ENCODE data around the gene GATA2.

The GATA2 gene

DNA sequence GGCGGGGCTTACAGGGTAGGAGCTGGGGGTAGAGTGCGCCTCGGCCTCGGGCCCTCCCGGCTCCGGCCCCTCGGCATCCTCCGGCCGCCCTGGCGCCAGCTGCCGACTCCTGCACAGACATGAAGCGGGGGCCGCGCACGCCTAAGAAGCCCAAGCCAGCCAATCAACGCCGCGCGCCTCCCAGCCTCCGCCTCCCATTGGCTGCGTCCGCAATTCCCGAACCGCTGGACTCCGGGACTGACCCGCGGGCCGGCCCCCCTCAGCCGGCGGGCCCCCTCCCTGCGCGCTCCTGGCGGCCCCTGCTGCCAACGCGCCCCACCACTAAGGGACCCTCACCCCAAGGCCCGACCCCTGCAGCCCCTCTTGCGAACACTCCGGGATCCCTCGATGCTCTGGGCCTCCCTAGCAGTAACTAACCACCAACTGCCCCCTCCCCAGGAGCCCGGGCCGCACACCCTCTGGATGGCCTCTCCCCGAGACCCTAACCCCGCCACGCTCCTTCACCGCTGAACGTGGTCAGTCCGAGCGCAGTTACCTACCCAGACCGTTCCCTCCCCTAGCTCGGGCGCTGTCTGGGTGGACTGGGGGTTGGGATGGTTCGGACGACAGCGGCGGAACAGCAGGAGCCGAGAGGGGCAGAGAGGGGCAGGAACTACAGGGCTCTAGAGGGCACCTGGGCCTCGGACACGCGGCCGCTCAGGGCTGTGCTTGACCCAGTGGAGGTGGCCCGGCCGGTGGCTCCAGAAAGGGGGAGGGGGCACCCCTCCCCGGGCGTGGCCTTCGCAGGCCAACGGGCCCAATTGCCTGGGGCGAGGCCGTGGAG lies 5.0 kb downstream of the GATA2 start:
- DNase-seq = peak; percentile 89

DNA sequence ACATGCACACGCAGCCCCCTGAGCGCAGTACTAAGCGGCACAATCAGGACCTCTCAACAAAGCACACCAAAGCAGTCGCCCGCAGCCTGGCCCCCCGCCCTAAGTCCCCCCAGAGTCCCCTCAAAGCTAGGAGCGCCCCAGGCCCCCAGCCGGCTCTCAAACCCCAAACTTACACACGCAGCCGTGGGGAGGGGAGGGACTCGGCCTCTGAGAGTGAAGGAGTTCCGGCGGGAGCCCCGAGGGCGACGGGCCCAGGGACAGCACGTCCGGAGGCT lies 5.5 kb downstream of the GATA2 start:
- DNase-seq = no peak

DNA sequence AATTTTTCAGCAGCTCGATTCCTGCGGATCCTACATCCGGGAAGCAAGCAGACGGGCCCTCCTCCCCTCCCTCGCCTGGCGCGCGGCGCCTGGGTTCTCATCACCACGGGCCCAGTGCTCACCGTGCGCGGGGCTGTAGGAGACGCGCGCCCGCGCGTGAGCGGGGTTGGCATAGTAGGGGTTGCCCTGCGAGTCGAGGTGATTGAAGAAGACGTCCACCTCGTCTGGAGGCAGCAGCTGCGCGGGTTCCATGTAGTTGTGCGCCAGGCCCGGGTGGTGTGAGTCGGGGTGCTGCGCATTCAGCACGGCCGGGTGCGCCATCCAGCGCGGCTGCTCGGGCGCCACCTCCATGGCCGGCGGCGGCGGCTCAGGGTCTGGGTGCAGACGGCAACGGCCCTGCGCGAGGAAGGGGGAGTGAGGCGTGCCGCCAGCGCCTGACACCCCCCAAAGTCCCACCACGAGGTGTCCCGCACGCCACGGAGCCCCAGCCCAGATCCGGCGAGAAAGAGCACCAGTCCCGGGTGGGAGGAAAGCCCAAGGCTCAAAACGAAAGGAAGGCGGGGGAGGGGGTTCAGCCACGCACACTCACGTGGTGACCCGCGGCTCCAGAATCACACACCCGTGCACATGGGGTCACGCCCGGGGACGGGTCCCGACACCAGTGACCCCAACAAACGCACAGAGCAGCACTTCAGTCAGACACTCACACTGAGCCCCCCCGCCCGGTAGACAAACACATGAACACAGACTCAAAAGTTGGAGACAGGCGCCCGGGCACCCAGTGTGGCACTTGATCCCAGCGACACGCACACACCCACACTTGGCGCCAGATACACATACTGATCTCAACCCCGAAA lies 6.1 kb downstream of the GATA2 start:
- peak; percentile 79 for DNase-seq

DNA sequence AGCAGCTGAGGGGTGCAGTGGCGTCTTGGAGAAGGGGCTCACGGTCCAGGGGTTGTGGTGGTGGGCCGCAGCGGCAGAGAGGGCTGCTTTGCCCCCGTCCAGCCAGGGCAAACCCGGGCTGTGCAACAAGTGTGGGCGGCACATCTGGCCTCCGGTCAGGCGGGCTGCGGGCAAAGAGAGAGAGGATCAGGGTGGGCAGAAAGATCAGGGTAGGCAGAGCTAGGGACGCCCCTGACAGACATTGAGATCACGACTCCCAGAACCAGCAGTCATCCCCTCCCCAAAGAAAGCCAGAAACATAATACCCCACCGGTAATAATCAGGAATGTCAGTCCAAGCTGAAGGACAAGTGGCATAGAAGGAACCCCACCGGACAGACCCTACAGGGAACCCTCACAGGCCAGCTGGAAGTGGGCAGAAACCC lies 6.8 kb downstream of the GATA2 start:
- no peak for DNase-seq

DNA sequence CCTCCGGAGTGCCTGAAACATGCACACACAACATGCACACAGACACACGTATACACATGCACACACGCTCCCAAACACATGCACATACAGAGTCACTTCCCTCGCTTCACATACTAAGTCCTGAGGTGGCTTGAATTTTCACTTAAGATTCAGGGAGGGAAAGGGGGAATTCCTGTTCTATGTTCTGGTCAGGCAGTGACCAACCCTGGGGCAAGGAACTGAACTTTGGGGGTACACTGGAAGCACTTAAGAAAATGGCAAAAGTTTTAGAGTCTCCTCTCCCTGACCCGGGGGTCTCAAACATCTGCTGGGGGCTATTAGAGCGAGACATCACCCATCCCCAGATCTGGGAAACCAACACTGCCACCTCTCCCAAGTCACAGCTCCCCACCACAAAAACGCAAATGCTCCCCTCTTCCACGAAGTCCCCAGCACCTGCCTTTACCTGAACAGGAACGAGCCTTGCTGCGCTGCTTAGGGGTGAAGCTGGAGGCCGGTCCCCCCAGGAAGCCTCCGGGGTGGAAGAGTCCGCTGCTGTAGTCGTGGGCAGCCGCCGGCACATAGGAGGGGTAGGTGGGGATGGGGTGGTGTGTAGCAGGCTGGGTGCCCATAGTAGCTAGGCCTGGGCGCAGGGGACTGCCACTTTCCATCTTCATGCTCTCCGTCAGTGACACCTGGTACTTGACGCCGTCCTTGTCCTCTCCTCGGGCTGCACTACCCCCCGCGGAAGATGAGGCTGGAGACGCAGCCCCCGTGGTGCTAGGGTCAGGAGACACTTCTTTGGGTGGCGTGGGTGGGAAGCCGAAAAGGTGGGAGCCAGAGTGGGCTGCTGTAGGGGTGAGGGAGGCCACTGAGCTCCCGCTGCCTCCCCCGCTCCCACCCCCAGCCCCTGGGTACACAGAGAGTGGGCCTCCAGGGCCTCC lies 7.5 kb downstream of the GATA2 start:
- DNase-seq = no peak

DNA sequence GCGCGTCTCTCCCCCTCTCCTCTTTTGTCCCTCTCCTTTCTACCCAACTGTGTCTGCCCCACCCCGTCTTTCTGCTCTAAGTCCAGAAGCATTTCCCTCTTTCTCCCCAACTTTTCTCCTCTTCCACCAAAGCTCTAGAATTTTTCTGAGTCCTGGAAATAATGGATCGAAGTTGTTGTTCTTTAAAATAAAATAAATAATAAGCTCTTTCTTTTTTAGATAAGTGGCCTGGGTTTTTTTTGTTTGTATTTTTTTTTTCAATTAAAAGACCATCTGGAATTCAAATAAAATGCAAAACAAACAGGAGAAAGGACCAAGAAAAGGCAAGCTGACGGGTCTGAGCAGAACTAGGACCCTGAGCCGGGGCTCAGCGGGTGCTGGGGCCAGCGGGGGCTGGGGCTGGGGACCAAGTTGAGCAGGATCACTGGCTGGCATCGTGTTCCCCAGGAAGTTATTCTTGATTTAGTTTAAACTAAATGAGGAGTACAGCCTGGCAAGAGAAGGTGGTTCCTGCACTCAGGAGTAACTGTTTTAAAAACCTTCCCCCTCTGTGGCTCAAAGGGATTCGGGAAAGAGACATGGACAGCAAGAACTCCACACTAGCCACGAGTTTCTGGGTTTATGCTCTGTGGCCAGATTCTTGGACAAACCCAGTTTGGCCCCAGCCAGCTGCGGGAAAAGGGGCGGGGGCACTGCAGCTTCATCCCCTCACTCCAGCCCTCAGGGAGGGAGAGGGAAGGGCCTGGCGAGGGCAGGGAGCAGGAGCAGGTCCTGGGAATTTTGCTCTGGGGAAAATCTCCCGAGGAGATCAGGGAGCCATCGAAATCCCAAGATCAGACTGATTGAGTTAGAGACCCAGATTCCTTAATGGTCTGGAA lies 8.4 kb downstream of the GATA2 start:
- peak; percentile 57 for DNase-seq

DNA sequence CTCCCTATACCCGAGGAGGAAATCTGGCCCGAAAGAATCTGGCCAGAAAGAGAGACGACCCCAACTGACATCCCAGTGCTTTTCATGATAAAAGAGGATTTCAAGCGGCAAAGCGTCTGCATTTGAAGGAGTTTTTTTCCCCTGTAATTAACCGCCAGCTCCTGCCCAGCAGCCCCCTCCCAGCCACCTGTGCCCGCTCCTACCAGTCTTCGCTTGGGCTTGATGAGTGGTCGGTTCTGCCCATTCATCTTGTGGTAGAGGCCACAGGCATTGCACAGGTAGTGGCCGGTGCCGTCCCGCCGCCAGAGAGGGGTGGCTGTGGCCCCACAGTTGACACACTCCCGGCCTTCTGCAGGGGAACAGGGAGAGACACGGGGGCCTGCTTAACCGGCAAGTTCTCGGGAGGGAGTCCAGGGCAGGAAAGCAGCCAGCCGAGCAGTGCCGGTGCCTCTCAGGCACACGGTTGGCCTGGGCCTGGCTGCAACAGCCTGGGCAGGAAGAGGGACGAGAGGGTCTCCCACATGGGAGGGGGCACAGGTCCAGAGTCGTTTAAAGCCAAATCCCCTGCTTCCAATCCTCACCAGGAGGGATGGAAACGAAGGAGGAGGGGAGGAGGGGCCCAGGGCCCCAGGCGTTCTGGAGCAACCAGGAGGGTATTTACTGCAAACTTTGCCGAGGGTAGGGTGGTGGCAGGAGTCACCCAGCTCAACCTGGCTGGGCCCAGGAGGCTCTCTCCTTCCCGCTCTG lies 9.2 kb downstream of the GATA2 start:
- DNase-seq = peak; percentile 87

DNA sequence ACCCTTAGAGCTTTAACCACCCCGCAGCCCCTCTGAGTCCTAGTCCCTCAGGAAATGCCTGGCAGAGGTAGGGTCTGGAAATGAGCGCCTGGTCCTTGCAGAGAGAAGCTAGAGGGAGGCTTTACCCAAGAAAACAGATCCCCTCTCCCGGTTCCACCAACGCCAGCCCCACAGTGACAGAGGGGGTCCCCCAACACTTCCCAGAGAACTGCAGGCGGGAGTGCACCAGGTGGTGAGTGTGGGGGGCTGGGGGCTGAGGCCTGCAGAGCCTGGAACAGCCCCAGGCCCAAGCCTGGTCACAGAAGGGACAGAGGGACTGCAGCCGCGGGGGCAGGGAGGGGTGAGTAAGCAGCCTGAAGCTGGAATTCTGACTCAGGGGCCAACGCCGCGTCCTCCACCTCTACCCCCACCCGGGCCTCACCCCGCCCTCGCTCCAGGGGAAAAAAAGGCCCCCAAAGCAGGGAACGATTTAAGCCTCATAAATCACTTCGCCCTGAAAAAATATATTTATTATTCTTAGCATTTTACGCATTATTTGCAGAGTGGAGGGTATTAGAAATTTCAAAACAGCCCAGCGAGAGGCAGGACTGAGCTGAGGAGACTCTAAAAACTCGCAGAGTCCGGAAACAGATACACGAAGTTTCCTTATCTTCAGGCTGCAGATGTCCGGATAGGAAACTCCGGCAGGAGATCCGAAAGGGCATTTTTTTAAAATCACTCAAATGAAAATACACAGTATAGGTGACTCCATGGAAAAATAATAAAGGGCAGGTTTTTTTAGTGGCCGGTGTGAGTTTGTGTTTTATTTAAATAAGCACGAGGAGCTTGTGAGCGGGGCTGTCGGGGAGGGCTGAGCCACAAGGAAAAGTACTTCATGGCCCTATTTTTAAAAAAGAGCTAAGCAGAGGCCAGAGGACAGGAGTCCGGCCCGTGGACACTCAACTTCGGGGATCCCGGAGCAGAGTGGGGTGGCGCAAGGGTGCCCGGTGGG lies 10.0 kb downstream of the GATA2 start:
- peak; percentile 57 for DNase-seq

DNA sequence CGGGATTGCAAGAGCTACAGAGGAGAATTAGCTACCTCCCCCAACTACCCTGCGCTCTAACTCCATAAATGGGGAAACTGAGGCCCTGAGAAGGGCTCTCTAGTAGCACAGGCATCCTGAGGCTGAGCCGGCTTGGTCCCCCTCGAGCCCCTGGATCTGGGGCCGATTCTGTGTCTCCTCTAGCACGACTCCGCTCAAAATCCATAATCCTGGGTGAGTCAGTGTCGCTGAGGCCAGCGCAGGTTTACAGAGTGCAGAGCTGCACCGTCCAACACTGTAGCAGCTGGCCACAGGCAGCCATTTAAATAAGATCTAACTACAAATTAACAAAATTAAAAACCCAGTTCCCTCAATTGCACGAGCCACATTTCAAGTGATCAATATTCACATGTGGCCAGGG lies 10.8 kb downstream of the GATA2 start:
- peak; percentile 65 for DNase-seq

DNA sequence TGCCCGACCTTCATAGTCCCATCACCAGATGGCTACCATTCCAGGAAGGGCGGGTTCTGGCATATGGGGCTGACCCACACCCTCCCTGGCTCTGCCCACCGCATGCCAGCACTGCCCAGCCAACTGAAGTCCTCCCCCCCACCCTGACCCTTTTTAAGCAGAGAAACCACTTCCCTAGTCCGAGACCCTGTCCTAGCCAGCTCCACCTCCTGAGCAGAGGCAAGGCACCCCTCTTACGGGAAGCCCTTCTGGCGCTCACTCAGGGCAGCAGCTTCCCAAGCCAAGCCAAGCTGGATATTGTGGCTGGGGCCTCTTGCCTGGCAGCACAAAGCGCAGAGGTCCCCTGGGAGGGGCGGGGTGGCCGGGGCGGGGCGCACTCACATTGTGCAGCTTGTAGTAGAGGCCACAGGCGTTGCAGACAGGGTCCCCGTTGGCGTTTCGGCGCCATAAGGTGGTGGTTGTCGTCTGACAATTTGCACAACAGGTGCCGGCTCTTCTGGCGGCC lies 11.5 kb downstream of the GATA2 start:
- peak; percentile 52 for DNase-seq

DNA sequence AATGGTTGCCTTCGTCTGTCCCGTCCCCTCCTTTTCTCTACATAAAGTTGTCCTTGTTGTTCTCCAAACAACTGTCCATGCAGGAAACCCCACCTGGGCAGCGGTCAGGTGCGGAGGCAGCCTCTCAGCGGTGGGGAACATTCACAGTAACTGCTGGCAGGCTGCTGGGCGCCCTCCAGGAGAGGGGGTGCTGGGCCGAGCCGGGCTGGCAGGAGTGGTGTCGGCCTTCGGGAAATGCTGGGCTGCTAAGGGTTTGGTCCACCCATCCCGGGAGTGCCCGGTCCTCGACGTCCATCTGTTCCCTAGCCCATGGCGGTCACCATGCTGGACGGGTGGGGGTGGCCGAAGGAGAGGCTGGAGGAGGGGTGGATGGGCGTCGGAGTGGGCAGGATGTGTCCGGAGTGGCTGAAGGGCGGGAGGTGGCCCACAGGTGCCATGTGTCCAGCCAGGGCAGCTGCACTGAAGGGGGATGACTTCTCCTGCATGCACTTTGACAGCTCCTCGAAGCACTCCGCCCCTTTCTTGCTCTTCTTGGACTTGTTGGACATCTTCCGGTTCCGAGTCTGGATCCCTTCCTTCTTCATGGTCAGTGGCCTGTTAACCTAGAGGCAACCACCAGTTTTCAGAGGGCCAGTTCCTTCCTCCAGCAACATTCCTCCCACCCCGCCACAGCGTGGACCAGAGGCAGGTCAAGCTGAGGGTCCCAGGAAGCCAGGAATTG lies 12.1 kb downstream of the GATA2 start:
- no peak for DNase-seq

DNA sequence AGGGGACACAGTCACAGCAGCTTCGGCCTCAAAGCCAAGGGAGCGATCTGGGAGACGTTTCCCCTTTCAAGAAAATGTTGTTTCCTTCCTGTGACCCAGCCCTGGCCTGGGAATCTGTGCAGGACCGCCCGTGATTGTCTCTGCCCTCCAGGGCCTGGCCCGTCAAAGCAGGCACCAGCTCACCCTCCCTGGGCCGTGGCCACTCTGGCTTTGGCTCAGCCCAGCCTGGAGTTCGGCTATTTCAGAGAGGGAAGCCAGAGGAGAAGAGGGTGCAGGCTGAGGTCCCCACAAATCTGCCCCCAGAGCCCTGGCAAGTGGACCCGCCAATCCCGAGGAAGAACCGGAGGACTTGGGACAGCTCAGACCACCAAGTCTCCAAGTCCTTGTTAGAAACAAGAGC lies 12.7 kb downstream of the GATA2 start:
- DNase-seq = no peak

DNA sequence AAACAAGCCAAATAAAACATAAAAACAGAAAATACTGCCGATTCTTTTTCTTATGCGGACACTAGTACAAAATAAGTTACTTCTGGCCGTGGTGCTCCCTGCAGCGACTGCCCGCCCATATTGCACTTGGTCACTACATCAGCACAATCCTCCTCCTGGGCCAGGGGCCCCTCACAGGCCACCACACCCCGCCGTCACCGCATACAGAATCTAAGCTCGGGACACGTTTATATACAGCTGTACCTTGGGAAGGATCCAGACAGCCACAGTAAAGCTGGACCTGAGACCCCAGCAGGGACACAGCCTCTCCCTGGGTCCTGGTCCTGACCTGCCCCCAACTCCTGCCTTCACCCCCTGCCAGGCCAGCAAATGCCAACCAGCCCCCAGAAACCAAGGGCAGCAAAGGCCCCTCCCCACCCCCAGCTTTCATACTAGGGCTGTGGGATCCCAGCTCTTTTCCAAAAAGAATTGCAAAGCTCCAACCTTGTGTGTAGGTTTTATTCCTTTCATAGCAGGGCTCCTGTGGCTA lies 13.4 kb downstream of the GATA2 start:
- no peak for DNase-seq

DNA sequence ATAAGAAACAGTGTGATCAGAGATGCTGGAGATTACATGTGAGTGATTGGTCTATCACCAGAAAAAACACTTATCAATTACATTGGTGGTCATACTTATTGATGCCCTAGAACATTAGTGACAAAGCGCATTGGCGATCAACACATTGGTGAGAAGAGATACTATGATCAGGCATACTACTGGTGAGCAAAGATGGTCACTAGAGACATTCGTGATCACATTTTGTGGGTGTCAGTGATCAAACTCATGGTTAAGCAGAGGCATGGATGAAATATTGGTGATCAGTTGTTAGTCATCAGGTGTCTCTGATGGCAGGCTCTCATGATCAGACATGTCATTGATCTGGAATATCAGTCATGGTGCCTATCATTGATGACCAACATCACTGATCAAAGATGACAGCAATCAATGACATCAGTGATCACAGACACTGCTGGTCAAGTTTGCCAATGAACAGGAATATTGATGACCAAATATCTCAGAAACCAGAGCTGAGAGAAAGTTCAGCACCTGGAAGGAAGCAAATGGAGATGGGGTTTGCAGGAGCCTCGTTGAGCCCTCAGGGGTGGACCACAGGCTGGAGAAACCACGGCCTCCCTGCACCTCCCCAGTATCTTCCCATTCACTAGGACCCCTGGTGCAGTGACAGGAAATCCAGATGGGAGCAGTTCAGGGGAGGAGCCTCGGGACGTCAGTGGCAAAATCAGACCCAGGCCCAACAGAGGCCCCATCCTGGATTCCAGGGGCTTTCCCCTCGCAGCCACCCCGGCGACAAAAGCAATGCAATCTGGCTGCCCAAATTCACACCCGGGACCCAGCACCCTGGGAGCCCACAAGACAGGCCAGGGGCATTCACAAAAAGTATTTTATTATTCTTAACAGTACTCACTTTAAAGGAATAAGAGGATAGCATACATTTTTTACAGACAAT lies 14.2 kb downstream of the GATA2 start:
- DNase-seq = no peak

DNA sequence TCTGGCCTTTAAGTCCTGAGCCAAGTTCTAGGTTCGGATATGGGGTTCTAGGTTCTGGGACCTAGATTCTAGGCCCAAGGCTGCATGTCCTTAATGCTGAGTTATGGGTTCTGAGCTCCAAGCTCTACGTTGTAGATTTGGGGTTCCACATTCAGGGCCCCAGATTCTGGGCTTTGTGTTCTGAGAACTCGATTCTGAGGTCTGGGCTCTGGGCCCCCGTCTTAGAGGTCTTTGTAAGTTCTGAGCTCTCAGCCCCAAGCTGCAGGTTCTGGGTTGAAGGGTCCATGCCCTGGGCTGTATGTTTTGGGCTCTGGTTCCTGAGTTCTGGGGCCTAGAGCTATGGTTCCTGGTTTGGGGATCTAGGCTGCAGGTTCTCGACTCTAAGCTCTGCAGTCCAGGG lies 16.3 kb downstream of the GATA2 start:
- DNase-seq = no peak

DNA sequence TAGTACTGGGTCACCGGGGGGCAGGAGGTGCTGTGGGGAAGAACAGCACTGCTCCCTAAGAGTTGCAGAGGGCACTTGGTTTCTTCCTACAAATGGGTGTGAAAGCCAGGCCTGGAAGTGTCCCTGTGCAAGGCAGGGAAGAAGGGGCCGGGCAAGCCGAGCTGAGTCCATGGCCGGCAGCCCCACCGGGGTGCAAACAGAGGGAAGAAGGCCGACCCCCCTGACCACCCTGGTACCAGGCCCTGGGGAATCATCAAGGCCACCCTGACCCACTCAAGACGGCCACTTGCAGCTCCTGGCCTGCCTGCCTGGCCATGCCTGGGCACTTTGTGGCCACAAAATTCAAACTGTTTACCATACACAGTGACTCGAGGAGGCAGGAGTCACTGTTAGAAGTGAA lies 17.6 kb downstream of the GATA2 start:
- DNase-seq = no peak

DNA sequence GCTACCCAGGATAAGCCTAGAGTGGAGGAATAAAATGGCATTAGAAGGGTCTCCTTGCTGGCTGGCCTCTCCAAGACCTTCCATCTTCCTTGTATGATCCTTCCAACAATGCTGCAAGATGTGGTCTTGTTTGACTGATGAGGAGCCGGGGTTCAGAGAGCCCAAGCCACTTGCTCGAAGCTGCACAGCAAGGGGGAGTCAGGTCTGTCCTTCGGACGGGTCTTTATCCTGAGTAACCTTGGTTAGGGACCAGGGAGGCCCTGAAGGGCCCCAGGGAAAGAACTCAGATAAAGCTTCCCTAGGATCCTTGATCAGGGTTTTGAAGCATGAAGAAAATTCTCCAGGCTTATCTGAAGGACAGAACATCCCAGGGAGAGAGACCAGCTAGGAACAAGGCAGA lies 19.3 kb downstream of the GATA2 start:
- no peak for DNase-seq

DNA sequence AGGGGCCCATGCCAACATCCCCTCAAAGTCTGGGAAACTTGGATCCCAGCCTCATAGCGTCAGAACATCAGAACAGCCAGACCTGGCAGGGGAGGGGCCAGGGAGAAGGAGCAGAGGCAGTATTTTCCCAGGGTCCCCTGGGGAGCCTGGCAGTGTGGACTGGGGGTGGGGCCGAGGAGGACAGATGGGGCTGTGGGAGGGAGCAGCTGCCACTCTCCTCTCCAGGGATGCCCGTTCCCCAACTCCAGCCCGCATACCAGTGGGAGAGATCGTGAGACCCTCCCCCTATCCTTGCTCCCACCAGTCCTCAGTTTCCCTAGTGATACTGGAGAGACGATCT lies 19.9 kb downstream of the GATA2 start:
- peak; percentile 49 for DNase-seq
